ENCODE measurements around the gene RIPK4. TPM values are rescaled to one million over a fixed set of nuclear protein-coding genes. Genes with fewer than 3 reads are reported as not detected.

Gene RIPK4
- total RNA-seq, 2 donors from 2014 or later, result 8.4 to 16.2 TPM

DNA sequence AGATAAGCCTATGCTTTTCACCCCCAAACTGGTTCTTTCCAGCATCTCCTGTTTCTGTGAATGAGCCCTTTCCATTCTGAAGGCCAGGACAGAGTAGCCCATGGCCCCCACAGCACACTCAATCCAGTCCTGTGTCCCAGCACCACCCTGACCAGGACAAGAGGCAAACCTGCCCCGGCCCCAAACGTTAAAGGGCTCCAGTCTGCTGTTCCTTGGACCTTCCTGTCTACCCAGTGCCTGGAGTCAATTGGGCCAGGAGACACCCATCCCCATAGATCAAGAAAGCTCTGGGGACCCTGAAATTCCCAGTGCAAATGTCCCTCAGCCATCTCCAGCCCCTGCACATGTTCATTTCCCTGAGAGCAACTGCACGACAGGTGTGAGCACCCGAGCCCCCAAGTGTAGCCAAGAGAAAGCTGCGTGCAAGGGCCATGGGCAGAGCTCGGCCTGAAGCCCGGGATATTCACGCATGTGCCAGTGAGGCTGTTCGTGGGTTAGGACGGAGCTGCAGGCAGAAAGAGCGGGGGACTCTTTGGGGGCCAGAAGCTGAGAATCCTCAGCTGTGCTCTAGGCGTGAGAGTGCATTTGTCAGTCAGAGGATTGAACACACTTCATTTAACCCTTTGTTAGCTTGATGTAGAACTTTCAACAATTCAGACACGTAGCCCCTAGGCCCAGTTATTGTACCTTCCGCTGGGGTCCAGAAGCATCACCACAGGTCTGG is 4.2 kb upstream of the RIPK4 start:
- Histone ChIP-seq H3K9me3 (ENCODE audit: control insufficient read depth, low read length) (no peaks in the 10 kb centered on the region), H3K9ac (ENCODE audit: extremely low read depth, low read length, poor library complexity, severe bottlenecking) (no peak overlapping the region), H3K27me3 (ENCODE audit: control insufficient read depth, insufficient read depth, low read length, poor library complexity, severe bottlenecking) (peaks cover 59% of the 10 kb centered on the region), H3K4me1 (ENCODE audit: control insufficient read depth, insufficient read depth, low read length) (peaks cover 12% of the 10 kb centered on the region), H3K4me3 (ENCODE audit: low read length) (no peak overlapping the region), H3K36me3 (ENCODE audit: control insufficient read depth, insufficient read depth, low read length) (no peaks in the 10 kb centered on the region), H3K27ac (ENCODE audit: low read depth, low read length) (no peak overlapping the region)
- TF ChIP-seq, protein P1, sequence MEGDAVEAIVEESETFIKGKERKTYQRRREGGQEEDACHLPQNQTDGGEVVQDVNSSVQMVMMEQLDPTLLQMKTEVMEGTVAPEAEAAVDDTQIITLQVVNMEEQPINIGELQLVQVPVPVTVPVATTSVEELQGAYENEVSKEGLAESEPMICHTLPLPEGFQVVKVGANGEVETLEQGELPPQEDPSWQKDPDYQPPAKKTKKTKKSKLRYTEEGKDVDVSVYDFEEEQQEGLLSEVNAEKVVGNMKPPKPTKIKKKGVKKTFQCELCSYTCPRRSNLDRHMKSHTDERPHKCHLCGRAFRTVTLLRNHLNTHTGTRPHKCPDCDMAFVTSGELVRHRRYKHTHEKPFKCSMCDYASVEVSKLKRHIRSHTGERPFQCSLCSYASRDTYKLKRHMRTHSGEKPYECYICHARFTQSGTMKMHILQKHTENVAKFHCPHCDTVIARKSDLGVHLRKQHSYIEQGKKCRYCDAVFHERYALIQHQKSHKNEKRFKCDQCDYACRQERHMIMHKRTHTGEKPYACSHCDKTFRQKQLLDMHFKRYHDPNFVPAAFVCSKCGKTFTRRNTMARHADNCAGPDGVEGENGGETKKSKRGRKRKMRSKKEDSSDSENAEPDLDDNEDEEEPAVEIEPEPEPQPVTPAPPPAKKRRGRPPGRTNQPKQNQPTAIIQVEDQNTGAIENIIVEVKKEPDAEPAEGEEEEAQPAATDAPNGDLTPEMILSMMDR (conservative IDR thresholded peaks at IDR 0.05), result no peak
- no peak overlapping the region for H3K4me3 Mint-ChIP-seq
- H3K27ac Mint-ChIP-seq, result no peak overlapping the region
- H3K27me3 Mint-ChIP-seq (ENCODE audit: insufficient read depth), result peaks cover 59% of the 10 kb centered on the region
- H3K4me1 Mint-ChIP-seq, result peaks cover 51% of the 10 kb centered on the region
- H3K9me3 Mint-ChIP-seq, result no peaks in the 10 kb centered on the region
- DNase-seq, result peak; percentile 38
- whole genome bisulfite sequencing, 2 experiments (ENCODE audit: insufficient coverage in 1 of 2, insufficient read length in 1 of 2), result 90 to 92% methylated on average over 12 to 14 of the region's 14 CpGs
- no peaks in the 10 kb centered on the region for H3K36me3 Mint-ChIP-seq (ENCODE audit: low read depth)

DNA sequence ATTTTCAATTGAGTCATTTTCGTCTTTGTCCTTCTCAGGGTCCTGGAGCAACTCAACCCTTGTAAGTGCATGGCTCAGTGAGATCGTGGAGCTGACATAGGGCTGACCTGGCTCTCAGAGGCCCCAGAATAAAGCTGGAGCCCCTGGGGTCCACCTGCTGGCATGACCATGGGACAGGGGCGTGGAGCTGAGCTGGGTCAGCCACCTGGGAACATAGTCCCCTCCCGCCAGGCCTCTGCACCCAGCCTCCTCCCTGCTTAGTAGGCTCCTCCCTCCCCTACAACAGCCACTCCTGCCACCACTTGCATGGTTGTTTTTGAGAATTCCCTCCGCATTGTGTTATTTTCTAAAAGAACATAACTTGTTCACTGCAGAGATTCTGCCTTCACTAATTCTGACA is 3.1 kb upstream of the RIPK4 start:
- Mint-ChIP-seq H3K4me3 (no peak overlapping the region), H3K27me3 (ENCODE audit: insufficient read depth) (peaks cover 62% of the 10 kb centered on the region), H3K9me3 (no peaks in the 10 kb centered on the region), H3K27ac (no peak overlapping the region), H3K36me3 (ENCODE audit: low read depth) (no peaks in the 10 kb centered on the region), H3K4me1 (peaks cover 60% of the 10 kb centered on the region)
- H3K36me3 ChIP-seq (ENCODE audit: control insufficient read depth, insufficient read depth, low read length), result no peaks in the 10 kb centered on the region
- no peak overlapping the region for H3K4me3 ChIP-seq (ENCODE audit: low read length)
- H3K9me3 ChIP-seq (ENCODE audit: control insufficient read depth, low read length), result no peaks in the 10 kb centered on the region
- H3K9ac ChIP-seq (ENCODE audit: extremely low read depth, low read length, poor library complexity, severe bottlenecking), result no peak overlapping the region
- DNase-seq, result peak; percentile 58
- no peak overlapping the region for H3K27ac ChIP-seq (ENCODE audit: low read depth, low read length)
- H3K27me3 ChIP-seq (ENCODE audit: control insufficient read depth, insufficient read depth, low read length, poor library complexity, severe bottlenecking), result peaks cover 71% of the 10 kb centered on the region
- peaks cover 12% of the 10 kb centered on the region for H3K4me1 ChIP-seq (ENCODE audit: control insufficient read depth, insufficient read depth, low read length)
- TF ChIP-seq, protein P1 (conservative IDR thresholded peaks at IDR 0.05), result no peak
- 85 to 91% methylated on average over 4 to 5 of the region's 5 CpGs for WGBS, 2 experiments (ENCODE audit: insufficient coverage in 1 of 2, insufficient read length in 1 of 2)

DNA sequence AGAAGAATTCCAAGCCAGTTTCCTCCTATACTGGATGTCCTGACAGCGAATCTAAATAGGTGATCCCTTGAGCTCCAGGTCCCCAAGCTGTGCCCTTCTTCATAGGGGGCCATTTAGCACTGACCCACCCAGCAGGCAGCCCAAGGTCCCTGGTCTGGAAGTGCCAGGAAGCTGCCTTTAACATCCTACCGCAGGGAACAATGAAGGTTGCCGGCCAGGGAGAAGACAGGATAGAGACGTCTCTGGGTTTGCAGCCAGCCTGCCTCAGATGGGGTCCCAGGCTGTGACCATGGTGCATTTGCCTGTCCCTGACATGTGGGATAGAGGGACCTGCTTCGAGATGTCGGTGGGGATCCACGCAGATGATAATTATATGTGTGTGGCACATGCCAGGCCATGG is 2.7 kb upstream of the RIPK4 start:
- Mint-ChIP-seq H3K9me3 (no peaks in the 10 kb centered on the region), H3K4me1 (peaks cover 65% of the 10 kb centered on the region), H3K4me3 (peak overlapping the region; percentile 71), H3K27me3 (ENCODE audit: insufficient read depth) (peaks cover 66% of the 10 kb centered on the region), H3K36me3 (ENCODE audit: low read depth) (no peaks in the 10 kb centered on the region), H3K27ac (no peak overlapping the region)
- no peak overlapping the region for H3K9ac ChIP-seq (ENCODE audit: extremely low read depth, low read length, poor library complexity, severe bottlenecking)
- no peak overlapping the region for H3K4me3 ChIP-seq (ENCODE audit: low read length)
- peaks cover 75% of the 10 kb centered on the region for H3K27me3 ChIP-seq (ENCODE audit: control insufficient read depth, insufficient read depth, low read length, poor library complexity, severe bottlenecking)
- peak; percentile 60 for DNase-seq
- peaks cover 14% of the 10 kb centered on the region for H3K4me1 ChIP-seq (ENCODE audit: control insufficient read depth, insufficient read depth, low read length)
- TF ChIP-seq, protein P1 (conservative IDR thresholded peaks at IDR 0.05), result no peak
- no peak overlapping the region for H3K27ac ChIP-seq (ENCODE audit: low read depth, low read length)
- 43 to 64% methylated on average over 6 to 7 of the region's 7 CpGs for WGBS, 2 experiments (ENCODE audit: insufficient coverage in 1 of 2, insufficient read length in 1 of 2)
- H3K9me3 ChIP-seq (ENCODE audit: control insufficient read depth, low read length), result no peaks in the 10 kb centered on the region
- H3K36me3 ChIP-seq (ENCODE audit: control insufficient read depth, insufficient read depth, low read length), result no peaks in the 10 kb centered on the region

Data from endodermal cell (in vitro differentiated cells).